ENCODE measurements around the gene DNAJB11. TPM values are rescaled to one million over a fixed set of nuclear protein-coding genes. Genes with fewer than 3 reads are reported as not detected.

DNAJB11 gene
- total and polyA plus RNA-seq, 10 donors: 27.5 to 98.2 (median 42.2) TPM

DNA sequence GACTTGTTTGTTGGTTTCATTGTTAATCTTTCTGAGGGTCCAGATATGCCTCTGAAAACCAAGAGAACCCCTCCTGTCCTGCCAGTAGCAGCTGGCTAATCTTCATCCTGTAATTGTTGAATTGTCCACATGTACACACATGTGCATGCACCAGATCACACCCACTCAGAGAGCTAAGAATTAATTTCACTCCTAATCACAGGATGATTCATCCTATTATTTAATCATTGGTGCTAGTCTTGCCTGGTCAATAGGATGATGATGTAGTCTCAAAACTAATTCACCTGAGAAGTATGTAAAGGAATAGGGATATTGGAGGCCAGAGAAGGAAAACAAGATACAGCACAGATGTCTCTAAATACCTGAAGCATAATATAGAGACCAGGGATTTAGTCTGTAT is 34.6 kb downstream of the DNAJB11 start:
- no peaks in the 10 kb centered on the region for H3K27me3 ChIP-seq (replicated peaks in 1 of 7)
- H3K27ac ChIP-seq: no peak overlapping the region
- intact Hi-C loops (cut with DNase I; ENCODE audit: low total_unique reads): no loop called here
- no peaks in the 10 kb centered on the region for H3K9me3 ChIP-seq
- TF ChIP-seq, protein P1, sequence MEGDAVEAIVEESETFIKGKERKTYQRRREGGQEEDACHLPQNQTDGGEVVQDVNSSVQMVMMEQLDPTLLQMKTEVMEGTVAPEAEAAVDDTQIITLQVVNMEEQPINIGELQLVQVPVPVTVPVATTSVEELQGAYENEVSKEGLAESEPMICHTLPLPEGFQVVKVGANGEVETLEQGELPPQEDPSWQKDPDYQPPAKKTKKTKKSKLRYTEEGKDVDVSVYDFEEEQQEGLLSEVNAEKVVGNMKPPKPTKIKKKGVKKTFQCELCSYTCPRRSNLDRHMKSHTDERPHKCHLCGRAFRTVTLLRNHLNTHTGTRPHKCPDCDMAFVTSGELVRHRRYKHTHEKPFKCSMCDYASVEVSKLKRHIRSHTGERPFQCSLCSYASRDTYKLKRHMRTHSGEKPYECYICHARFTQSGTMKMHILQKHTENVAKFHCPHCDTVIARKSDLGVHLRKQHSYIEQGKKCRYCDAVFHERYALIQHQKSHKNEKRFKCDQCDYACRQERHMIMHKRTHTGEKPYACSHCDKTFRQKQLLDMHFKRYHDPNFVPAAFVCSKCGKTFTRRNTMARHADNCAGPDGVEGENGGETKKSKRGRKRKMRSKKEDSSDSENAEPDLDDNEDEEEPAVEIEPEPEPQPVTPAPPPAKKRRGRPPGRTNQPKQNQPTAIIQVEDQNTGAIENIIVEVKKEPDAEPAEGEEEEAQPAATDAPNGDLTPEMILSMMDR (IDR thresholded peaks at IDR 0.05 in 8 of 11, conservative IDR thresholded peaks at IDR 0.05 in 3 of 11): no peak
- TF ChIP-seq POLR2A (IDR thresholded peaks at IDR 0.05): no peak
- no peak for TF ChIP-seq POLR2AphosphoS5 (IDR thresholded peaks at IDR 0.05)
- H3K36me3 ChIP-seq: no peaks in the 10 kb centered on the region
- H3K4me1 ChIP-seq: no peaks in the 10 kb centered on the region
- H3K4me3 ChIP-seq: no peak overlapping the region
- no peak for DNase-seq

DNA sequence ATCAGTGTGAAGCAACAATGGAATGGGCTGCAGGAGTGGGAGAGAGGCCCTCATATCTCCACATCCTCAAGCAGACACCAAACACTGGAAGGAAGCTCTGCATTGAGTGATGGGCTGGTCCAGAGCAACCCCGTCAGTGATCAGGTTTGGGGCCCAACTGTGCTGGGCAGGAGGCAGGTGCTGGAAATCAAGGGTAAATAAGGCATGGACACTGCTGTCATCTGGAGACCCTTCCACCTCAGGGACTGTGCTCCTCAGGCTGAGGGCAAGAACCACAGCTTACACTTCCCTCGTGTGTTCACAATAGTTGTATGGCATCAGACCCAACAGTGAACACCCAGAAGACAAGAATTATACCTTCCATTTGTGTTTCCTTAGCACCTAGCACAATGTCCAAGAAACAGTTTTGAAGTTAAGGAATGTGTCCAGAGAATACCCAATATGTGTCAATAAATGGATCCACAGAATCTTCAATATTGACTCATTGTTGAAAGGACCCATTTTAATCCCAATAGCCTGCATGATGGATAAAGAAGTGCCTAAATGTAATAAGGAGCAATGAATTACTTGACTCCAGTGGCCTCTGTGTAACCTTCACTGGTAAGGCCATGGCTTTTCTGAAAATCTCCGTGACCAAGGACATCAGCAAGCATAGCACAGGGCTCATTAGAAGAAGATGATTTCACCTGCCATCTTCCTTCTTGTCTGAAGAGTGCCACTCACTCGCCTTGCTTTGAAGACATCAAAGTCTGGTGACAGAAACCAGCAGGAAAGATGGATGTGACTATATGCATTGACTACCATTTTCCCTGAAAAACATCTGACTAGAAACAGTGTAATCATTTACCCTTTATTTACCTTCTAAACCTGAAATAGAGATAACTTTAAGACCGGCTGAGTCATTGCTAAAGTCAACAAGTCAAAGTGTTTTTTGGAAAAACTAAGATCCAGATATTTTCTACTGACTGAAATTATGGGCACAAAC is 35.3 kb downstream of the DNAJB11 start:
- 79 to 88% (median 87%) methylated on average over 5 of the region's 5 CpGs for WGBS, 5 donors
- no peaks in the 10 kb centered on the region for H3K27me3 ChIP-seq (replicated peaks in 1 of 7)
- no peak overlapping the region for H3K4me3 ChIP-seq
- H3K4me1 ChIP-seq: no peaks in the 10 kb centered on the region
- H3K9me3 ChIP-seq: no peaks in the 10 kb centered on the region
- TF ChIP-seq POLR2A (IDR thresholded peaks at IDR 0.05) (no peak), POLR2AphosphoS5 (IDR thresholded peaks at IDR 0.05) (no peak)
- TF ChIP-seq, protein P1 (IDR thresholded peaks at IDR 0.05 in 8 of 11, conservative IDR thresholded peaks at IDR 0.05 in 3 of 11): no peak
- intact Hi-C loops (cut with DNase I; ENCODE audit: low total_unique reads): no loop called here
- H3K27ac ChIP-seq: no peak overlapping the region
- no peaks in the 10 kb centered on the region for H3K36me3 ChIP-seq
- no peak for DNase-seq

DNA sequence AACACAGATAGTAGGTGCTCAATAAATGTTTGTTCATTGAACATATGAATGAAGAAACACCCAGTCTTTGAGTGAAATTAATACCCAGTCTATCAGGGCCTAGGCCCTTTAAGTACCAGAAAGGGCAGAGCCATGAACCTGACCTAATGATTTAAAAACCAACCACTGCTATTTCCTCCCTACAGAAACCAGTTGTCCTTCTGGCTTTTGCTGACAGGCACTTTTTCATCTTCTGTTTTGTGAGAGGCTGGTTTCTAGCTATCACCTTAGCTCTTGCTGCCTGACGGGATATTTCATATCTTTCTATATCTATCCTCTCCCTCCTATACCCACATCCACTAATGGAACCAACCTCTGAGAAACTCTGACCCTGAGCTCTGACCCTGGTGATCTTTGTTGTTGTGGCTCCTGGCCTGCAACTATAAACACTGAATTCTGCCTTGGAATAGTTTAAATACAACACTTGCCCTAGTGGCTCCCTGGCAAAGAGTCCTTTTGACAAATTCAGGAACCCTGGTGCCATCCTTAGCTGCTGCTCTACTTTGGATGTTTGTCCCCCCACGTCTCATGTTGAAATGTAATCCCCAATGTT is 38.2 kb downstream of the DNAJB11 start:
- no peaks in the 10 kb centered on the region for H3K36me3 ChIP-seq
- intact Hi-C loops (cut with DNase I; ENCODE audit: low total_unique reads): no loop called here
- H3K27me3 ChIP-seq (replicated peaks in 1 of 7): peaks cover 0 to 17% (median 0%) of the 10 kb centered on the region in 7 donors
- DNase-seq: no peak
- 70 to 86% (median 78%) methylated on average over 2 of the region's 2 CpGs for WGBS, 5 donors
- H3K27ac ChIP-seq: no peak overlapping the region
- no peak for TF ChIP-seq POLR2AphosphoS5 (IDR thresholded peaks at IDR 0.05)
- no peak for TF ChIP-seq POLR2A (IDR thresholded peaks at IDR 0.05)
- TF ChIP-seq, protein P1 (IDR thresholded peaks at IDR 0.05 in 8 of 11, conservative IDR thresholded peaks at IDR 0.05 in 3 of 11): no peak
- H3K9me3 ChIP-seq: no peaks in the 10 kb centered on the region
- no peak overlapping the region for H3K4me3 ChIP-seq
- no peaks in the 10 kb centered on the region for H3K4me1 ChIP-seq

DNA sequence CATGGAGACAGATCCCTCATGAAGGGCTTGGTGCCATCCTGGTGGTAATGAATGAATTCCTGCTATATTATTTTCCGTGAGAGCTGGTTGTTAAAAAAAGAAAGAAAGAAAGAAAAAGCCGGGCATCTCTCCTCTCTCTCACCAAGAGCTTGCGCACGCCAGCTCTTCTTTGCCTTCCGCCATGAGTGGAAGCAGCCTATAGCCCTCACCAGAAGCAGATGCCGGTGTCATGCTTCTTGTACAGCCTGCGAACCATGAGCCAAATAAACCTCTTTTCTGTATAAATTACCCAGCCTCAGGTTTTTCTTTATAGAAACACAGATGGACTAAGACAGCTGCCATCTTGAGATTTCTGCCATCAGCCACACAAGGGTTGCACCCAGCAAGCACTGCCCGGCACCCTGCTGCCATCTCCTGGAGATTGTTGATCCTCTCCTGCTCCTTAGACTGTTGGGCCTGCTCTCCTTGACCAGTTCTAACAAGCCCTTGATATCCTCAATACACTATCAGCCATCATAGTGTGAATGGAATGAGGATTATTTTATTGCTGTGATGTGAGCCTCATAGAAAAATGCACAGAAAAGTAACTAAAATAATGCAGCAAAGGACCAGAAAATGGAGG is 38.8 kb downstream of the DNAJB11 start:
- intact Hi-C loops (cut with DNase I; ENCODE audit: low total_unique reads): no loop called here

More for the DNA sequence above, 38.8 kb downstream of the DNAJB11 start:
- peaks cover 0 to 3% (median 1%) of the 10 kb centered on the region in 6 donors for H3K4me1 ChIP-seq
- H3K4me3 ChIP-seq: no peak overlapping the region
- H3K36me3 ChIP-seq: no peaks in the 10 kb centered on the region
- DNase-seq: no peak
- no peak overlapping the region for H3K27ac ChIP-seq
- 91 to 96% (median 93%) methylated on average over 8 of the region's 8 CpGs for WGBS, 5 donors
- TF ChIP-seq POLR2A (IDR thresholded peaks at IDR 0.05): no peak
- no peak for TF ChIP-seq POLR2AphosphoS5 (IDR thresholded peaks at IDR 0.05)
- TF ChIP-seq, protein P1 (IDR thresholded peaks at IDR 0.05 in 8 of 11, conservative IDR thresholded peaks at IDR 0.05 in 3 of 11): no peak
- peaks cover 0 to 24% (median 4%) of the 10 kb centered on the region in 7 donors for H3K27me3 ChIP-seq (replicated peaks in 1 of 7)
- no peaks in the 10 kb centered on the region for H3K9me3 ChIP-seq

Data from spleen (tissue), 11 donors.